Activated naive CD8-positive, alpha-beta T cell treated with anti-CD3 and anti-CD28 coated beads, Interleukin-2, amount 10 ng/mL, durations not matched to agents 7 days and 5 days (primary cell): Measurements from ENCODE around the gene GNG8. TPM values are rescaled to one million over a fixed set of nuclear protein-coding genes. Genes with fewer than 3 reads are reported as not detected.
A peak's percentile ranks its signal among the peaks of the same experiment; 100 is the strongest.

Source experiments
- ATAC-seq: fragments of 150-1000 bp; cut with Tn5 transposase; one replicate; pipeline ENCODE4 v1.10.0; 2021; ENCODE audit warnings: low read depth, moderate library complexity
- POLR2A ChIA-PET: fragments of 350-600 bp; sonication (Branson Sonifier 250); formaldehyde crosslinking; loops from one replicate; lab custom pipeline; 2021; ENCODE audit warnings: antibody characterized with exemption; lab: Charles Lee
- DNase-seq: peaks from one replicate; pipeline ENCODE4 v3.0.0; 2021
- H3K27ac Mint-ChIP-seq: one replicate; pipeline ENCODE4 v1.8.0; 2022; ENCODE audit warnings: mild to moderate bottlenecking, mixed read lengths
- H3K27me3 Mint-ChIP-seq: one replicate; pipeline ENCODE4 v1.8.0; 2022; ENCODE audit warnings: mild to moderate bottlenecking, moderate library complexity, mixed read lengths
- H3K36me3 Mint-ChIP-seq: one replicate; pipeline ENCODE4 v1.8.0; 2021; ENCODE audit warnings: mild to moderate bottlenecking, mixed read lengths
- H3K4me1 Mint-ChIP-seq: one replicate; pipeline ENCODE4 v1.8.0; 2021; ENCODE audit warnings: mixed read lengths
- H3K4me3 Mint-ChIP-seq: one replicate; pipeline ENCODE4 v1.8.0; 2022; ENCODE audit warnings: mild to moderate bottlenecking, moderate library complexity, mixed read lengths
- H3K9me3 Mint-ChIP-seq: one replicate; pipeline ENCODE4 v1.8.0; 2021; ENCODE audit warnings: mixed read lengths
- total RNA-seq, 2 experiments: library from RNA; stranded (reverse); gene quantifications; one replicate each; pipeline ENCODE4 v1.2.3, GENCODE V29; 2021

The GNG8 gene
- total RNA-seq, 2 experiments from 2014 or later, result 2.4 TPM; not detected in 1

GRCh38 chr19:46659151-46660007 lies 23.4 kb upstream of the GNG8 start:
- peaks cover 36% of the 10 kb centered on the region for H3K27me3 Mint-ChIP-seq
- POLR2A ChIA-PET, result no interaction called here
- peak overlapping the region; percentile 32 for H3K27ac Mint-ChIP-seq
- peak overlapping the region; percentile 60 for H3K4me3 Mint-ChIP-seq
- DNase-seq, result no peak
- ATAC-seq, result no peak
- no peaks in the 10 kb centered on the region for H3K9me3 Mint-ChIP-seq
- peaks cover 15% of the 10 kb centered on the region for H3K4me1 Mint-ChIP-seq
- H3K36me3 Mint-ChIP-seq, result no peaks in the 10 kb centered on the region

- Mint-ChIP-seq H3K27me3 (peaks cover 48% of the 10 kb centered on the region), H3K4me3 (no peak overlapping the region), H3K27ac (no peak overlapping the region), H3K9me3 (no peaks in the 10 kb centered on the region), H3K36me3 (no peaks in the 10 kb centered on the region), H3K4me1 (peaks cover 13% of the 10 kb centered on the region)
- no peak for DNase-seq
- POLR2A ChIA-PET, result no interaction called here
- no peak for ATAC-seq
Measured at GRCh38 chr19:46656541-46656940, 20.5 kb upstream of the GNG8 start.

GRCh38 chr19:46654621-46655152 lies 18.7 kb upstream of the GNG8 start:
- no peak for ATAC-seq
- Mint-ChIP-seq H3K4me3 (no peak overlapping the region), H3K36me3 (no peaks in the 10 kb centered on the region), H3K27ac (no peak overlapping the region), H3K27me3 (peaks cover 59% of the 10 kb centered on the region), H3K9me3 (no peaks in the 10 kb centered on the region), H3K4me1 (peaks cover 8% of the 10 kb centered on the region)
- no peak for DNase-seq
- POLR2A ChIA-PET, result no interaction called here

- POLR2A ChIA-PET, result no interaction called here
- peaks cover 11% of the 10 kb centered on the region for H3K4me1 Mint-ChIP-seq
- DNase-seq (no peak), ATAC-seq (no peak)
- no peak overlapping the region for H3K27ac Mint-ChIP-seq
- no peak overlapping the region for H3K4me3 Mint-ChIP-seq
- H3K36me3 Mint-ChIP-seq, result peaks cover 6% of the 10 kb centered on the region
- peaks cover 7% of the 10 kb centered on the region for H3K9me3 Mint-ChIP-seq
- peaks cover 63% of the 10 kb centered on the region for H3K27me3 Mint-ChIP-seq
Measured at GRCh38 chr19:46650445-46650844, 14.4 kb upstream of the GNG8 start.

- ATAC-seq, result no peak
- POLR2A ChIA-PET, result interaction anchor here (0.6 kb wide), 1 partner anchor 1685 kb away, joined by 3 read pairs; no protein-coding TSS in a partner anchor
- no peak overlapping the region for H3K4me3 Mint-ChIP-seq
Measured at GRCh38 chr19:46648961-46649960, 13.3 kb upstream of the GNG8 start.

GRCh38 chr19:46648060-46648960 lies 12.3 kb upstream of the GNG8 start:
- no peak for DNase-seq
- Mint-ChIP-seq H3K27me3 (peaks cover 60% of the 10 kb centered on the region), H3K4me1 (peaks cover 6% of the 10 kb centered on the region), H3K4me3 (peak overlapping the region; percentile 18), H3K27ac (peak overlapping the region; percentile 49), H3K9me3 (peaks cover 7% of the 10 kb centered on the region), H3K36me3 (peaks cover 6% of the 10 kb centered on the region)
- POLR2A ChIA-PET, result interaction anchor here (0.6 kb wide), 2 partner anchors 35 to 1686 kb away, joined by 3 read pairs; no protein-coding TSS in a partner anchor
- ATAC-seq, result no peak

More at GRCh38 chr19:46648961-46649960, 13.3 kb upstream of the GNG8 start:
- H3K27me3 Mint-ChIP-seq, result peaks cover 62% of the 10 kb centered on the region
- H3K4me1 Mint-ChIP-seq, result peaks cover 8% of the 10 kb centered on the region
- peaks cover 6% of the 10 kb centered on the region for H3K36me3 Mint-ChIP-seq
- no peak for DNase-seq
- peaks cover 7% of the 10 kb centered on the region for H3K9me3 Mint-ChIP-seq
- no peak overlapping the region for H3K27ac Mint-ChIP-seq

- Mint-ChIP-seq H3K4me3 (no peak overlapping the region), H3K36me3 (peaks cover 6% of the 10 kb centered on the region), H3K4me1 (peaks cover 4% of the 10 kb centered on the region), H3K27ac (no peak overlapping the region), H3K9me3 (peaks cover 7% of the 10 kb centered on the region), H3K27me3 (peaks cover 52% of the 10 kb centered on the region)
- POLR2A ChIA-PET, result no interaction called here
- DNase-seq, result no peak
- no peak for ATAC-seq
Measured at GRCh38 chr19:46646402-46646801, 10.4 kb upstream of the GNG8 start.

GRCh38 chr19:46644720-46645119 lies 8.7 kb upstream of the GNG8 start:
- DNase-seq (no peak), ATAC-seq (no peak)
- POLR2A ChIA-PET, result no interaction called here
- H3K27ac Mint-ChIP-seq, result no peak overlapping the region
- peaks cover 4% of the 10 kb centered on the region for H3K4me1 Mint-ChIP-seq
- peaks cover 6% of the 10 kb centered on the region for H3K36me3 Mint-ChIP-seq
- H3K27me3 Mint-ChIP-seq, result peaks cover 38% of the 10 kb centered on the region
- no peak overlapping the region for H3K4me3 Mint-ChIP-seq
- H3K9me3 Mint-ChIP-seq, result peaks cover 7% of the 10 kb centered on the region

DNA sequence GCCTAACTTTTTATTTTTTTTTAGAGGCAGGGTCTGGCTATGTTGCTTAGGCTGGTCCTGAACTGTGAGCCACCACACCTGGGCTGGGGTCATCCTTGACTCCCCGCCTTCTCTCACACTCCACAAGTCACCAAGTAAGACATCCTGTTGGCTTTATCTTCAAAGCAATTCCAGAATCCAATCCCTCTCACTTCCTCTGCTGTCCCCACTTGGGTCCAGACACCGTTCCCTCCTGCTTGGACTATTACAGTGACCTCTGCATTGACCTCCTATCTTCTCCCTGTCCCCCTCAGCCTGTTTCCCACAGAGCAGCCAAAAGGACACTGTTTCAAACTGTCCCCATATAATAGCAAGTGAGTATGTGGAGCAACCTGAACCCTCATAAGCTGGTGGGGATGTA lies 4.7 kb upstream of the GNG8 start:
- Mint-ChIP-seq H3K4me1 (peaks cover 2% of the 10 kb centered on the region), H3K27ac (no peak overlapping the region), H3K36me3 (no peaks in the 10 kb centered on the region), H3K4me3 (peak overlapping the region; percentile 9), H3K9me3 (no peaks in the 10 kb centered on the region), H3K27me3 (peaks cover 14% of the 10 kb centered on the region)
- ATAC-seq (no peak), DNase-seq (no peak)
- POLR2A ChIA-PET, result no interaction called here

- H3K27ac Mint-ChIP-seq, result peak overlapping the region; percentile 38
- H3K27me3 Mint-ChIP-seq, result peaks cover 7% of the 10 kb centered on the region
- DNase-seq (peak; percentile 61), ATAC-seq (no peak)
- POLR2A ChIA-PET, result interaction anchor here (0.9 kb wide), 1 partner anchor 21 kb away, joined by 3 read pairs; no protein-coding TSS in a partner anchor
- no peaks in the 10 kb centered on the region for H3K9me3 Mint-ChIP-seq
- H3K4me1 Mint-ChIP-seq, result peaks cover 4% of the 10 kb centered on the region
- no peak overlapping the region for H3K4me3 Mint-ChIP-seq
- H3K36me3 Mint-ChIP-seq, result no peaks in the 10 kb centered on the region
Measured at GRCh38 chr19:46639358-46640182, 3.6 kb upstream of the GNG8 start.

GRCh38 chr19:46637224-46637623 lies 1.2 kb upstream of the GNG8 start:
- no peak for ATAC-seq
- Mint-ChIP-seq H3K27me3 (peaks cover 2% of the 10 kb centered on the region), H3K4me1 (peaks cover 14% of the 10 kb centered on the region), H3K9me3 (no peaks in the 10 kb centered on the region), H3K4me3 (no peak overlapping the region), H3K27ac (no peak overlapping the region), H3K36me3 (no peaks in the 10 kb centered on the region)
- DNase-seq, result no peak
- POLR2A ChIA-PET, result interaction anchor here (0.7 to 1.1 kb wide), 5 partner anchors 12 to 76 kb away, joined by 3 read pairs; partner anchors contain the start of genes CALM3 and PTGIR
